Brain pericyte (primary cell): Measurements from ENCODE around the gene COX19.
"Not testable (repeated sequence)": the region's sequence is repeated elsewhere in the genome, so short reads cannot be mapped to it uniquely, and the experiment has no call there.

Experiments
- DNase-seq: peaks from one replicate; pipeline ENCODE4 v3.0.0-alpha.2; 2012; ENCODE audit warnings: low read depth, low spot score

Gene COX19

DNA sequence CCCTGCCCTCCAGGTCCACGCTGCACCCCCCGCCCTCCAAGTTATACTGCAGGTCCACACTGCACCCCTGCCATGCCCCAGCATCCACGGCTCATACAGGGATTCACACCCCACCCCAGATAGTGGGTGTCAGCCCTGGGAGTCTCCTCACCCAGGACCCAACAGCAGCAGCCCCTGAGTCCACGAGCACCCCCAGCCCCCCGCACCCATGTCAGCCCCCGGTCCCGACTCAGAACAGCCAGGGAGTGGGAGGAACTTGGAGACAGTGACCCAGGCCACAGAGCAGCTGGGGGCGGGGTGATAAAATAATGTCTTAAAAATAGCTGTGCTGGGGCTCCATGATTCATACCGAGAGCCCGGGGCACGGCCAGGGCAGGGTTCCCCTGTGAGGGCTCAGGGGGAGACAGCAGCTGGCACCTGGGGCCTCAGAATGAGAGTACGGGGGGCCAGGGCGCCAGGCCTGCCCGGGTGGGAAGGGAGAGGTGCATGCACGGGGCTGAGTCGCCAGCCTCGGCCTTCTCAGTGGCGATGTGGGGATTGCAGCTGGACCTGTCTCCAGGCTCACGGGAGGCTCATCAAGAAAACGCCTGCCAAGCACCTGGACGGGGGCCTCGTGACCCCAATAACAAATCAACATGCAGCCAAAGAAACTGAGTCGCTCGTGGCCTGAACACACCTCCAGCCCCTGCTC is 50.7 kb downstream of the COX19 start:
- DNase-seq, result no peak

DNA sequence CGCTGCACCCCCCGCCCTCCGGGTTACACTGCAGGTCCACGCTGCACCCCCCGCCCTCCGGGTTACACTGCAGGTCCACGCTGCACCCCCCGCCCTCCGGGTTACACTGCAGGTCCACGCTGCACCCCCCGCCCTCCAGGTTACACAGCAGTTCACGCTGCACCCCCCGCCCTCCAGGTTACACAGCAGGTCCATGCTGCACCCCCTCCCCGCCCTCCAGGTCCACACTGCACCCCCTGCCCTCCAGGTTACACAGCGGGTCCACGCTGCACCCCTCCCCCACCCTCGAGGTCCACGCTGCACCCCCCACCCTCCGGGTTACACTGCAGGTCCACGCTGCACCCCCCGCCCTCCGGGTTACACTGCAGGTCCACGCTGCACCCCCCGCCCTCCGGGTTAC is 51.3 kb downstream of the COX19 start:
- not testable (repeated sequence) for DNase-seq

DNA sequence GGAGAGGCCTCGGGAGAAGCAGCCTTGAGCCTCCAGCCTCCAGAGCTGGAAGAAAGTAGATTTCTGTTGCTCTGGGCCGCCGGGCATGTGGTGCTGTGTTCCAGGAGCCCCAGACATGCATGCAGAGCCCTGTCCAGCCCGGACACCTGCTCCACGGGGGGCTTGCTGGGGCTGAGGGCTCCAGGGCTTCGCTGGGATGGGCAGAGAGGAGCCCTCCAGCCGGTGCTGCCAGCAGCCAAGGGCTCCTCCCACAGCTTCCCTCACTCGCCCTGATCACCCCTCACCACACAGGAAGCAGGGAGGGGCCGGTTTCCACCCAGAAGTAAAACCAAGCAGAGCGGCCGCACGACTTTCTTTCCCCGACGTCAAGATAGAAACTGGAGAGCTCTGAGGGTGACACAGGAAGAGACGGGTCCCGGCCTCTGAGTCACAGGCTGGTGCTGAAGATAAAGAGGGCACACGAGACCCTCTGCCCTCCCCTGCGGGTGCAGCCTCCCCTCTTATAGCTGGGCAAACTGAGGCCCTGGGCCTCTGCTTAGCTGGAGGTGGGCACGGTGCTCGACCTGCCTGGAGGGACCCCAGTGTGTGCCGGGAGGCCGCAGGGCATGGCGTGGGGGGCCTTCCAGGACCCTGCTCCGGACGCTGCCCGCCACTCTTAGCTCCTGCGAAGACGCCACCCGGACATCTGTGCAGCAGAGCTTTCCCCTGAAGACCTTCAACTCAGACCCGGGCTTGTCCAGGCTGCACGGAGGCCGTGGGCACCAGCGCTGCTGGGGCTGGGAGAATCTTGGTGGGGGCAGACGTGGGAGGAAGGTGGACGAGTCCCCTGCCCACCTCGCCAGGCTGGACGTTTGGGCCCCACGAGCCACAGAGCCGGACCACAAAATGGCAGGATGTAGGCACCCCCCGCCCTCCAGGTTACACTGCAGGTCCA is 52.0 kb downstream of the COX19 start:
- DNase-seq, result no peak

DNA sequence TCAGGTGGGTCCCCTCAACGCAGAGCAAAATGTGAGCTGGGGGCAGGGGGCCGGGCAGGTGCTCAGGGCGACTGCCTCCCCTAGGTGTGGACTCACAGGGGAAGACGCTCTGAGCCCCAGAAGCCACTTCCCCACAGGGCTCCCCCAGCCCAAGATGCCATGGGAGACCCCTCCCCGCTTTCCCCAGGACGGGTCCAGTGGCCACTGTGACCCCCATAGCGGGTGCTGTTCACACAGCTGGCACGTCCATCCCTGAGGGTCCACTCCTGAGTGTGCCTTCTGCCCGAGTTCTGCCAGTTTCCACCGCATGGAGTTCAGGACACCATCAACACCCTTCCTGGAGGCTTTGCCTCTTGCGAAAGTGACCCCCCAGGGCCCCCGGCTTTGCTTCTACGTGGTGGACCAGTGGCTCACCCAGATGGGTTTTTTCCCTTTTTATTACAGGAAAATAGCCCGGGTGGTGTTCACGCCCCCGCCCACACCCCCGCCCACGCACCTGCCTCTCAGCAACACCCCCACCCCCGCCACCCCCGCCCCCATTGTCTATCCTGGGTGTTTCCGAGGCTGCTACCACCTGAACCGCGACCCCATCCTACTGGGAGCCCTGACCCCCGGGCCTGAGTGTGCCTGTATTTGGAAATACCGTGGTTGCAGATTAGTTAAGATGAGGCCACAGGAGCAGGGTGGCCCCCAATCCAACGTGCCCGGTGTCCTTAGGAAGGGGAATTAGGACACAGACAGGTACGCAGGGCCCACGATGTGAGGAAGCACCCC is 52.8 kb downstream of the COX19 start:
- no peak for DNase-seq

DNA sequence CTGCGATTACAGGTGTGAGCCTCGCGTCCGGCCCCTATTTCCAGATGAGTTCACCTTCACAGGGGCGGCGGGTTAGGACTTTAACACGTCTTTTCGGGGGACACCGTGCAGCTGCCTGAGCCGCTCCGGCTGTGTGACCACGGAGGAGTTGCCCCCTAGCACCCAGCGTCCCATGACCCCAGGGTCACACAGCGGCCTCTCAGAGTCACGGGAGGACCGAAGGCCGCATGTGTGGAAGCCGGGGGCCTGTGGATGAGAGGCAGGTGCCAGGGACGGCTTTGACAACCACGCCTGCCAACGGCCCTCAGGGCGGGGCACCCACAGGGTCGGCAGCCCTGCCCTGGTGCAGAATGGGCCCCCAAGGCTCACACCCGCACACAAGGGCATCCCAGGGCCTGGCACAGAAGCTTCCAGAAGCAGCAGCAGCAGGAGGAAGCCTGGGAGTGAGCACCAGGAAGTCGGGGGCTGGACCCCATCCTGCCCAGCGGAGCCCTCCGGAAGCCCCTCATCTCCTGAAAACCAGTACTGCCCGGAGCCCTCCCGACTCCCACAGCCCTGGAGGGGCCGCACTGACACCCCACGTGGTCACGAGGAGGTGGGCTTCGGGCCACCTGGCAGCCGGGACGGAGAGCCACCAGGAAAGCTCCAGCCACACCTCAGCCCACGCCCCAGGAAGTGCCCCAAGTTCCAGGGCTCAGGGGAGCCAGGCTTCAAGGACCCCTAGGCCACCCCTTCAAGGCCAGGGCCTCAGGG is 53.6 kb downstream of the COX19 start:
- DNase-seq, result no peak

DNA sequence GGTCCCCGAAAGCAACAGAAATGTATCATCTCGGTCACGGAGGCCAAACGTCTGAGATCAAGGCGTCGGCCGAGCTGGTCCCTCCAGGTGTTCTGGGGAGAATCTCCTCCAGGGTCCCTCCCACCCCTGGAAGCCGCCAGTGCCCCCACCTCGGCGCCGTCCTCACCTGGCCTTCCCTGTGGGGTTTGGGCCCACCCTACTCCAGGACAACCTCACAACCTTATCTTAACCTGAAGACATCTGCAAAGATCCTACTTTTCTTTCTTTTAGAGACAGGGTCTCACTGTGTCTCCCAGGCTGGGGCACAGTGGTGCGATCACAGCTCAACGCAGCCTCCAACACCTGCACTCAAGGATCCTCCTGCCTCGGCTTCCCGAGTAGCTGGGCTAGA is 54.3 kb downstream of the COX19 start:
- no peak for DNase-seq

GRCh38 chr7:920351-921070 is 54.8 kb downstream of the COX19 start:
- no peak for DNase-seq

DNA sequence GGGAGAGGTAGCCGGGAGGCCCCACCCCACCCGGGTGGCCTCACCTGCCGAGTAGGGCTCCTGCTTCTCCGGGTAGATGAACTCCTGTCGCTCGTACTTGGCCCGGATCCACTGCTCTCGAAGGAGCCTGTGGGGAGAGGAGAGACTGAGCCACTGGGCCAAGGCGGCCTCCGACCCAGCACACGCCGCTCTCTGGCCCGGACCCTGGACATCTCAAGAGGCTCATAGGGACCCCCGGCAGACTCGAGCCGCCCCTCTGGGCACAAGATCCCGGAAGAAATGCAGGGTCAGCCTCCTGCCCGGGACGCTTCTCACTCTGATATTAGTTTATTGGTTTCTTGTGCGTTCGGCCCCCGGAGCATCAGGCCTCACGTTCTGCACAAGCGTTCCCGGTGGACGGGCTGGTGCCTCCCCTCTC is 55.4 kb downstream of the COX19 start:
- DNase-seq, result no peak

- no peak for DNase-seq
These were observed 56.3 kb downstream of the COX19 start for GRCh38 chr7:919114-919442.

DNA sequence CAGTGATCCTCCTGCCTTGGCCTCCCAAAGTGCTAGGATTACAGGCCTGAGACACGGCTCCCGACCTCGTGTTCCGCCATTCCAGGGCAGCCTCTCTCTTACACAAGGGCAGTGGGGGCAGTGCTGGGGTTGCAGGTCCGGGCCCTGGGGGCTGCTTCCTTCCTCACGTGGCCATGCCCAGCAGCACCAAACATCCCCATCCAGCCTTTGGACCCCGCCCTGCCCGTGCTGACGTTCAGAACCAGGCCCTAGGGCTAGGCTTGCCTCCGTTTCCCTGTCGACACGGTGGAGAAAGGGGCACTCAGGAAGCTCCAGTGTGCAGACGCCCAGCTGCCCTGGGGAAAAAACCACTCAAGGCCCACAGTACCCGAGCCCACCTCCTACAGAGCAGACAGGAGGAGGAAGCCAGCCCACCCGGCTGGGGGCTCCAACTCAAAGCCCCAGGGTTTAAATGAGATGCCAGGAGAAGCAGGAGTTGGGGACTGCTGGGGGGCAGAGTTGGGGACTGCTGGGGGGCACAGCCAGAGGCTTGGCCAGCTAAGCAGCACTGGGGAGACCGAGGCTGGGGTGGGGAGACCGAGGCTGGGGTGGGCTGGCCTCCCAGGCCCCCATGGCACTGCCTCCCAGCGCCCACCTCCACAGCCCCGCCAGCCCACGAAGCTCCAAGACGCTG is 56.8 kb downstream of the COX19 start:
- DNase-seq, result no peak

- no peak for DNase-seq
These were observed 57.3 kb downstream of the COX19 start for GRCh38 chr7:918118-918425.

GRCh38 chr7:917255-918117 is 57.9 kb downstream of the COX19 start:
- DNase-seq, result no peak

DNA sequence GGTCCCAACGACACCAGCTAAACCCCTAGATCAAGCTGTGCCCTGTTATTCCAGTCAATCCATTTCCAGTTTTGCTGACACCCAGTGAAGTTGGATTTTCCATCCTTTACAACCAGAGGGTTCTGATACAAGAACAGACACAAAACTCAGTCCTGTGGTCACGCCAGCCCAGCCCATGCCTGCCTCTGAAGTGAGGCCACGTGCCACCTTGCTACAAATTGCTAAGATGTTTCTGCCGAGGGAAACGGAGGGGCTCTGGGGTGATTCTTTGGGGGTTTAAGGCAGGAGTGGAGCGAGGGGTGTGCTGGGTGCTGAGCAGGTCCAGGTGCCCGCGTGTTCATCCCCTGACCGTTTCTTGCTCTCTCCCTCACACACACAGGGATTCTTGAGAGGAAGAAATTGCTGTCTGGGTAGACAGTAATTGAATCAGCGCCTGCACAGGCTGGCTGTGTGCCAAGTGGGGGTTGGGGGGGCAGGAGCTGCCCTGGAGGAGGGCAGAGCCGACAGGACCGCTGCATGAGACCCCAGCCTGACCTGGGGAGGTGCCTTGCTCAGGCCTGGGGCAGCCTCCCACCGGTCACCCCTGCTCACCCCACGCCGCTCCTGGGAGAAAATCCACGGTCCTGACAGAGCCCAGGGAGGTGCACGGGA is 58.9 kb downstream of the COX19 start:
- DNase-seq, result no peak
